AG09309 (cell line): Measurements from ENCODE around the gene MYCBP.

Experiments
- DNase-seq: peaks from one replicate; pipeline ENCODE4 v3.0.0-alpha.2; 2010; ENCODE audit warnings: low read depth
- H3K4me3 ChIP-seq: 2 replicates; pipeline ENCODE4 v1.5.1; 2011; ENCODE audit warnings: mild to moderate bottlenecking, low read depth, low read length, moderate library complexity; ENCODE audit not compliant: control insufficient read depth
- TF ChIP-seq, protein P1 (sequence below): IDR thresholded peaks from 2 replicates; pipeline ENCODE4 v1.5.1; 2011; ENCODE audit warnings: mild to moderate bottlenecking, low read depth, low read length, inconsistent platforms; ENCODE audit not compliant: insufficient read depth, control insufficient read depth; ENCODE audit errors: missing control alignments

MYCBP gene

DNA sequence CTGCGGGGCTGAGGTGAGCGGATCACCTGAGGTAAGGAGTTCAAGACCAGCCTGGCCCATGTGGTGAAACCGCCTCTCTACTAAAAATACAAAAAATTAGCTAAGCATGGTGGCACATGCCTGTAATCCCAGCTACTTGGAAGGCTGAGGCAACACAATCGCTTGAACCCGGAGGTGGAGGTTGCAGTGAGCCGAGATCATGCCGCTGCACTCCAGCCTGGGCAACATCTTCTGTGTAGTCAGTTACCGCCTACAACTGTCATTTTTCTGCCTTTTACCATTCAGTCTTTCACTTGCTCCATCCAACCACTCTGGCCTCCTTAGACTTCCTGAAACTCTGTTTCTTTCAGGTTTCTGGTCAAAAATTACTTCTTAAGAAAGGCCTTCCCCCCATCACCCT, 2.2 kb downstream of the MYCBP start:
- TF ChIP-seq, protein P1, sequence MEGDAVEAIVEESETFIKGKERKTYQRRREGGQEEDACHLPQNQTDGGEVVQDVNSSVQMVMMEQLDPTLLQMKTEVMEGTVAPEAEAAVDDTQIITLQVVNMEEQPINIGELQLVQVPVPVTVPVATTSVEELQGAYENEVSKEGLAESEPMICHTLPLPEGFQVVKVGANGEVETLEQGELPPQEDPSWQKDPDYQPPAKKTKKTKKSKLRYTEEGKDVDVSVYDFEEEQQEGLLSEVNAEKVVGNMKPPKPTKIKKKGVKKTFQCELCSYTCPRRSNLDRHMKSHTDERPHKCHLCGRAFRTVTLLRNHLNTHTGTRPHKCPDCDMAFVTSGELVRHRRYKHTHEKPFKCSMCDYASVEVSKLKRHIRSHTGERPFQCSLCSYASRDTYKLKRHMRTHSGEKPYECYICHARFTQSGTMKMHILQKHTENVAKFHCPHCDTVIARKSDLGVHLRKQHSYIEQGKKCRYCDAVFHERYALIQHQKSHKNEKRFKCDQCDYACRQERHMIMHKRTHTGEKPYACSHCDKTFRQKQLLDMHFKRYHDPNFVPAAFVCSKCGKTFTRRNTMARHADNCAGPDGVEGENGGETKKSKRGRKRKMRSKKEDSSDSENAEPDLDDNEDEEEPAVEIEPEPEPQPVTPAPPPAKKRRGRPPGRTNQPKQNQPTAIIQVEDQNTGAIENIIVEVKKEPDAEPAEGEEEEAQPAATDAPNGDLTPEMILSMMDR: no peak
- H3K4me3 ChIP-seq: no peak overlapping the region
- no peak for DNase-seq

- TF ChIP-seq, protein P1: no peak
- H3K4me3 ChIP-seq: no peak overlapping the region
- DNase-seq: no peak
These were observed 5.9 kb downstream of the MYCBP start for GRCh38 chr1:38867208-38867607.

GRCh38 chr1:38865112-38865715, 7.9 kb downstream of the MYCBP start:
- no peak for DNase-seq
- TF ChIP-seq, protein P1: no peak
- no peak overlapping the region for H3K4me3 ChIP-seq

- DNase-seq: no peak
- TF ChIP-seq, protein P1: no peak
- peak overlapping the region; percentile 74 for H3K4me3 ChIP-seq
These were observed 12.7 kb downstream of the MYCBP start for GRCh38 chr1:38860454-38860795.

DNA sequence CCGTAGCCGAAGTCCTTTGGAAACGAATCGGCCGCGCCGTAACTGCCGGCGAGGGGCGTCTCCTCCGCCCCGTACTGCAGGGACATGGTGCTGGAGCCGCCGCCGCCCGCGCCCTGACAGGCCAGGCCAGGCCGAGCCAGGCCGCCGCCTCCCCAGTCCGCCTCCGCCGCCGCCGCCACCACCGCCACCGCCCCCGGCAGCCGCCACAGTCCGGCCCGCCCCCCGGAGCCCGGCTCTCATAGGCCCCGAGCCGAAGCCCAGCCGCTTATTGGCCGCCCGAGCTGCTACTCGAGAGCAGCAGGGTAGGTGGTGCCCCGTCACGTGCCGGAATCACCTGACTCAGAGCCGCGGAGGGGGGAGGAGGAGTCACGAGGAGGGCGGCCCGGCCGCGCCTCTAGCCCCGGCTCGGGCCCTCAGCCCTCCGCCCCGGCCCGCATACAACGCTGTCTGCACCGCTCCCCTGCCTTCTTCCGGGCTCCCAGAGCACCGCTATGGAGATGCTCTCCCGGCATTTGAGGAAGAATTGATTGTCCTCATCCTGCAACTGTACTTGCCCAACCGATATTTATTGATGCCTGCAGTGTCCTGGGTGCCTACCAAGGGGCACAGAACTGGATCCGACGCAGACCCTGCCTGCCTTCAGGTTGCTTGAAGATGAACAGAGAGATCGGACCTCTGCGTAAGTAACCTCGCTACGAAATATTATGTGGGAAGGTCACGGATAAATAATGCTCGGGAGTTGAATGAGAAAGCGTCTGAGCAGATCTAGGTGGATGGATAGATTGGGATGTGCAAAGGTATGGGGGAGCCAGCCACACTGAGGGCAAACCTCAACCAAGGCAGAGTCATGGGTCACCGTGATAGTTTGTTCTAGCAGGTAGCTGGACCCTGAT, 13.3 kb downstream of the MYCBP start, which contains the start of gene RRAGC:
TSS of gene RRAGC (minus strand) at position 212 of the 893 bp plus-strand sequence. CDS start at position 86, 126 bp downstream.
- peak within 1 kb of the TSS; percentile 94 for H3K4me3 ChIP-seq
- TF ChIP-seq, protein P1: no peak
- DNase-seq: peak; percentile 89

DNA sequence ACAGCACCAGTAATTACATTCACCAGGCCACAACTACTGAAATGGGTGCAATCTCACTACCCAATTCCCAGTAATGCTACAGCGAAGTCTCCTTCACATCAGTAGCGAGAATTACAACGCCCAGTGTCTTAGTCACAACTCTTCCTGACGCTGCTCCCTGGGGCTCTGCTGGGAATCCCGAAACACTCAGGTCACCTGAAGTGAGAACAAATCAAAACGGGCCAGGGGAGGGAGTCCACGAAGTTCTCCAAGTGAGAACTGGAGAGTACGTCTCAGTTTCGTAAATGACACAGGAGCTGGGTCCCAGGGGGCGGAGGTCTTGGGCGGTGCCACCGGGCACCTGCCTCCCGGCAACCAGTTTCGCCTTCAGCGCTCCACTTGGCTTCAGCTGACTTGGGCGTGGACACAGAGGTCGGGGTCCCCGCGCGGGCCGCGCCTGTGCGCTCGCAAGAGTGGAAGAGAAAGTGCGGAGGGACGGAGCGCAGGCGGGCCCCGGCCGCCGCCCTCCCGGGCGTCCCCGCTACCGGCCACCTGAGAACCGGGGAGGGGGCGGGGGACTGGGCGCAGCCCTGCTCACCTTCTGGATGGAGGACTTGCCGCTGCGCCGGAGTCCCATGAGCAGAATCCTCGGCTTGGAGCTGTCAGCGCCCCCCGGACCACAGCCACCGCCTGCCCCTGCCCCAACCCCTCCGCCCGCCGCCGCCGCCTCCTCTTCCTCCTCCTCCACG, 14.2 kb downstream of the MYCBP start:
- H3K4me3 ChIP-seq: peak overlapping the region; percentile 94
- TF ChIP-seq, protein P1: no peak
- DNase-seq: no peak
